ENCODE data around the gene ACRBP. TPM values are rescaled to one million over a fixed set of nuclear protein-coding genes. Genes with fewer than 3 reads are reported as not detected.

Gene ACRBP
- total RNA-seq, 1 donor from 2014 or later = 3.7 TPM

GRCh38 chr12:6691473-6691872 lies 44.2 kb upstream of the ACRBP start:
- Mint-ChIP-seq H3K27me3 (ENCODE audit: low read depth) (peaks cover 22% of the 10 kb centered on the region), H3K27ac (no peak overlapping the region), H3K9me3 (no peaks in the 10 kb centered on the region), H3K4me1 (peaks cover 23% of the 10 kb centered on the region), H3K4me3 (peak overlapping the region; percentile 3), H3K36me3 (no peaks in the 10 kb centered on the region)
- no peak for TF ChIP-seq CTCF (IDR thresholded peaks at IDR 0.05; ENCODE audit: unreplicated experiment)
- no peak for DNase-seq (ENCODE audit: low spot score in 2 of 2, unreplicated experiment in 2 of 2)

- H3K27me3 Mint-ChIP-seq (ENCODE audit: low read depth) = peaks cover 6% of the 10 kb centered on the region
- no peak for TF ChIP-seq CTCF (IDR thresholded peaks at IDR 0.05; ENCODE audit: unreplicated experiment)
- H3K4me1 Mint-ChIP-seq = peaks cover 29% of the 10 kb centered on the region
- H3K36me3 Mint-ChIP-seq = no peaks in the 10 kb centered on the region
- DNase-seq (ENCODE audit: low spot score in 2 of 2, unreplicated experiment in 2 of 2) = peak; percentile 82 to 90
- H3K4me3 Mint-ChIP-seq = peak within 1 kb of the TSS; percentile 89
- peak within 1 kb of the TSS; percentile 79 for H3K27ac Mint-ChIP-seq
- no peaks in the 10 kb centered on the region for H3K9me3 Mint-ChIP-seq
Observed at GRCh38 chr12:6688999-6689882, 42.0 kb upstream of the ACRBP start, which contains the start of gene ZNF384. ZNF384 (minus strand) TSS chr12:6689375; CDS start chr12:6679520, 9,855 bp downstream.

- no peak for DNase-seq (ENCODE audit: low spot score in 2 of 2, unreplicated experiment in 2 of 2)
- TF ChIP-seq CTCF (IDR thresholded peaks at IDR 0.05; ENCODE audit: unreplicated experiment) = no peak
- H3K4me1 Mint-ChIP-seq = peaks cover 29% of the 10 kb centered on the region
- peaks cover 2% of the 10 kb centered on the region for H3K27me3 Mint-ChIP-seq (ENCODE audit: low read depth)
- no peaks in the 10 kb centered on the region for H3K9me3 Mint-ChIP-seq
- peak overlapping the region; percentile 79 for H3K27ac Mint-ChIP-seq
- no peaks in the 10 kb centered on the region for H3K36me3 Mint-ChIP-seq
- peak overlapping the region; percentile 89 for H3K4me3 Mint-ChIP-seq
Observed at GRCh38 chr12:6688543-6688998, 41.3 kb upstream of the ACRBP start.

- Mint-ChIP-seq H3K27me3 (ENCODE audit: low read depth) (no peaks in the 10 kb centered on the region), H3K36me3 (peaks cover 8% of the 10 kb centered on the region), H3K4me3 (no peak overlapping the region), H3K9me3 (no peaks in the 10 kb centered on the region), H3K4me1 (peaks cover 29% of the 10 kb centered on the region), H3K27ac (no peak overlapping the region)
- TF ChIP-seq CTCF (IDR thresholded peaks at IDR 0.05; ENCODE audit: unreplicated experiment) = no peak
- no peak for DNase-seq (ENCODE audit: low spot score in 2 of 2, unreplicated experiment in 2 of 2)
Observed at GRCh38 chr12:6685814-6686213, 38.6 kb upstream of the ACRBP start.

GRCh38 chr12:6684609-6685008 lies 37.4 kb upstream of the ACRBP start:
- TF ChIP-seq CTCF (IDR thresholded peaks at IDR 0.05; ENCODE audit: unreplicated experiment) = peak; percentile 31
- Mint-ChIP-seq H3K4me3 (no peak overlapping the region), H3K36me3 (peaks cover 8% of the 10 kb centered on the region), H3K27me3 (ENCODE audit: low read depth) (no peaks in the 10 kb centered on the region), H3K9me3 (no peaks in the 10 kb centered on the region), H3K4me1 (peaks cover 25% of the 10 kb centered on the region), H3K27ac (peak overlapping the region; percentile 30)
- no peak for DNase-seq (ENCODE audit: low spot score in 2 of 2, unreplicated experiment in 2 of 2)
